Activated CD4-positive, CD25-positive, alpha-beta regulatory T cell treated with anti-CD3 and anti-CD28 coated beads, Interleukin-2, amount 50 U/mL, for 72 hours (primary cell): ENCODE results near the gene GCA.

Experiments used
- DNase-seq: peaks from one replicate; pipeline ENCODE4 v3.0.0; 2021

The GCA gene

GRCh38 chr2:162328424-162329157 lies 15.3 kb upstream of the GCA start:
- DNase-seq = no peak

GRCh38 chr2:162330881-162331280 lies 13.1 kb upstream of the GCA start:
- no peak for DNase-seq

DNA sequence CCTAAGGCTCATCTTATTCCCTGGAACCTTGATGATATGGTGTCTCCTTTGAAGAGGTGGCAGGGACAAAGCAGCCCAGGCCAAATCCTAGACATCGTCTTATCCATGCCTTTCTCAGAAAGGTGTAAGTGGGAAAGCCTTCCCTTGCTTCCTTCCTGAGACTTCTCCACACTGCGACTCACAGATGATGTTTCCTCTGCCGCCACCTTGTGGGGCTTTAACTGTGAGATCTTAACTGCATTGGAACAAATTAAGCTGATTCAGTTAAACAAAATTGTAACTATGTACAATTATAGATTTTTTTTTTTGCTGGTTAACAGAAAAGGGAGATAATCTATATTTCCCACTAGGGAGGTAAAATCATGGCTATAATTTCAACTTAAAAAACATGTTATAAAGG lies 10.0 kb upstream of the GCA start:
- DNase-seq = no peak

- DNase-seq = no peak
These were observed 6.1 kb upstream of the GCA start for GRCh38 chr2:162337868-162338267.

- no peak for DNase-seq
These were observed 3.1 kb upstream of the GCA start for GRCh38 chr2:162340822-162341221.

DNA sequence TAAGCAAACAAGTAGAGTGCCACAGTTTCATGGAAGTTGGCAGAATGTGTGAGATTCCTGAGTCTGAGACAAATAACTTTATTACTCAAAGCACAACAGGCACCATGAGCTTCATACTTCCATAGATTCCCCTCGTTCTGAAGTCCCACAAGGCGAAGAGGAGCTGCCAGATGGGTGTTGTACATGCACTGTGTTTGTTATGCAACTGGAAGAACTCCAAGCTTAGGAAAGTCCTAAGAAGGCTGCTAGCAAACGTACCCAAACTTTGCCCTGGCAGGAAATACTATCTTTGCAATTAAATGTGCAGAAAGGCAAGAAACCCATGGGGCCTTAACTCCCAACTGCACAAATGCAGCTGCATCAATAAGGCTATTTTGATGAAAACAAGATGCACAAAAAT lies 1.6 kb upstream of the GCA start:
- DNase-seq = no peak

DNA sequence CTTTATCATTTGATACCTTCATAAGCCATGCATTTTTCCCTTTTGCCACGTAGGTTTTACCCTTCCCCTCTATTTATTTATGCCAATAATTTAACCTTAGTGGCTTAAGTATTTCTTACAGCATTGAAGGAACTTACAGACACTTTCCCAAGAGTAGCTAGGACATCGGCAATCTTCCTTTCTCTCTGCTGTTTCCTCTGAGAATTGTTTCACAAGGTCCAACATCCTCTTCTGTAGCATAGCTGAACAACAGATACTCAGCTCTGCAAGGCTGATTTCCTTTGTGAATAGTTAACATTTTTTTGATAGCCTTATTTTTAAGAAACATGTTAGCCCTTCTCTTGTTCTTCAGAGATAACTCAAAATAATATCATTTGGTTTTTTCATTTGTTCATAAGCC lies 1.1 kb upstream of the GCA start:
- no peak for DNase-seq

DNA sequence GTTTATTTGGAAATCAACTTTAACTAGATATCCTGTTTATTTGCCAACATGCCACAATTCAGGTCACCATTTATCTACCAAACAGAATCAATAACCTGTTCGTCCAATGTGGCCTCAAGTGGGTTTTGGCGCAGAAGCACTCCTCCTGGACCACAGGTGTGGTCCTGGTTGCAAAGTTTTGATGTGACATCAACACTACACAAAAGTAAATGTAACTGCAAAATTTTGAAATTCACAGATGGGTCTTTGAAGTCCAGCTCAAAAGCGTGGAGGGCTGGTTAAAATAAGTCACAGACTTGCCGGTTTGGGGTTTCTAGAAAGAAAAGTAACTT lies 474 bp upstream of the GCA start:
- no peak for DNase-seq

DNA sequence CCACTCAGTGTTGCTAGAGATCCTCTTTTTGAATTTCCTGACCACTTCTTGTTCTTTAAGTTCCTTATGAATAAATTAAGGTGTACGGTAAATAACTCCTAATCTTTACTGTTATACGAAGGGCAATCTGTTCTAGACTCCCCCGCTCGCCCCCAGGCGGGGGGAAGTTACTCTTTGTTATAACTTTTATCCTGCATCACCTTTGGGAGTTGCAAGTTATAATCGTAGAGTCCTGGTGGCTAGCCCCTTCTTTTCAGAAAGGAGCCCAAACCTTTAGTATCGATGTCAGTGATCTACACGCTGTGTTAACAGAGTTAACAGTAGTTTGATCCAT lies 652 bp downstream of the GCA start:
- no peak for DNase-seq

GRCh38 chr2:162365392-162365791 lies 21.5 kb downstream of the GCA start:
- DNase-seq = no peak

DNA sequence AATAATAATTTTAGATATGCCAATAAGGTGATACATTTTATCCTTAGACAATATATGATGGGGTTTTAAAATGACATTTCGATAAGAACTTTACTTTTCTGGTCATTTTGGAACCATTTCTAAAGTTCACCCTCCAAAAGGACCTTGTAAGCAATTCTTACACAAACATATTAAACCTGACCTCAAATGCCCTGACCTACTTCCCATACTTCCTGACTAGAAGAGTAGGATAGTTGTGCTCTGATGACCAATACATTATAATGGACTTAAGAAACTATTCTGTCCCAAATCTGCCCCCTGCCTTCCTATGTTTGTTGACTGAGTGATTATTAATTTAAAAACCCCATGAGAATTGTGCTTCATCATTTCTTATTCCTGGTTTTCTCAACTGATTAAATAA lies 24.6 kb downstream of the GCA start:
- no peak for DNase-seq

GRCh38 chr2:162369551-162369950 lies 25.6 kb downstream of the GCA start:
- DNase-seq = no peak

DNA sequence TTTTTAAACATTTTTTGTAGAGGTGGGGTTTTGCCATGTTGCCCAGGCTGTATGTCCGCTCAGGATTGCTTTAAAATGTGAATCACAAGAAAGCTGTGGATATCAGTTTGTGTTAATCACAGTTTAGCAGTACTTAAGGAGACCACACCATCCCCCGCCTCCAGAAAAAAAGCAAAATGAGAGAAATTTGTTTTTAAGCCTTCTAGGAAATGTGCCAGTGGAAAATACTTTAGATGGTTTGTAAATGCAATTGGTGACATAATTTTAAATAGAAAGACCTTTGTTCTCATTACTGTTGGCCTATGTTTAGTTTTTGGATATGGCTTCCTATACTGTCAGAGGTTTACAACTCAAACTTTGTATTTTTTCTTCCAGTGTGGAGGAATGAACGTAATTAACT lies 27.0 kb downstream of the GCA start:
- DNase-seq = no peak

DNA sequence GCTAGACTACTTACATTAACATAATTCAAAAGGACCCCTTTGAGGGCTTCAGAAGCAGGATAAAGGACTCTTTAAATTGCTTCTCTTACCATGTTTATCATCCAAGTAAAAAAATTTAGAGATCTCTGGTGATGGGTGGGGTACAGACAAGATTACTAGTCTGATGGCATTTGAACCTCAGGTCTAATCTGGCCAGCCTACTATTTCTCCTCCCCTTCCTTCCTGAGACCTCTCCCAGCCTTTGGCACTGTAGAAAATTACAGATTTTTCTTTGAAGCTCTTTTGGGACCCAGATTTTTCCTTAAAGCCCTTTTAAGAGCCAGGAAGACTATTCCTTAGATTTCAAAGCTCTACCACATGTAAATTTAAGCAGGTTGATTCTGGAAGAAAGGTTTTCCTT lies 28.9 kb downstream of the GCA start:
- no peak for DNase-seq

- no peak for DNase-seq
These were observed 36.0 kb downstream of the GCA start for GRCh38 chr2:162379719-162380580.

DNA sequence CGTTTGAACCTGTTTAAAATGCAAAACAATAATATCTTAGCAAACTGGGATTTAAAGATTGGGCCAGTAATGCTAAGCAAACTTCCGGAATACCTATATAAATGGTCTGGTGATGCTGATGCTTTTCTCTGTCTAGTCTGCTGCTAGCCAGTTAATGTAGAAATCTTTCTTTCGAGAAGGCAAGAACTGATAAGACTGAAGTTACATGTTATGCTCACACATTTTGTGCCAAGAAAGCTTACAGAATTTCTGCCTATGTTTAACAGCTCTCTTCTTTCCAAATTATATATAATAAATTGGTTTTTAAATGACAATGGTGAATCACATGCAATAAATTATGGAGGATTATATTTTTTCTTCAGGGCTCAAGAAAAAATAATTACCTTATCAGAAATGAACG lies 37.9 kb downstream of the GCA start:
- DNase-seq = no peak

GRCh38 chr2:162382278-162382677 lies 38.3 kb downstream of the GCA start:
- DNase-seq = no peak

DNA sequence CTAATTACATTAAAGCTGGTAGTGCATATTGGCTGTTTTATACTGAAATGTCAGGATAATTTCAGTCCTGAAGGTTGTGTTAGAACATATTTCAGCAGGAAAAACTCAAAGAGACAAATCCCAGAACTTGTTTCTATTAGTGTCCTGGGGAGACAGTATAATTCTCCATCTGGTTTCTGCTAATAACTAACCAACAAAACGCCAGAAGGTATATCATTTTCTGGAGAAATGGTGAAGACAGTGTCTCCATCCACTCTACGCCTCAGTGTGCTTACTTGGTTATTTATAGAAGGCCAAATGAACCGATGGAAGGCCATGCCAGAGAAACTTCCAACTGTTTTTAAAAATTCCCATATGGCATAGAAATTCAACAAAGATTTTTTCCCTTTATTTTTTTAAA lies 41.6 kb downstream of the GCA start:
- no peak for DNase-seq

DNA sequence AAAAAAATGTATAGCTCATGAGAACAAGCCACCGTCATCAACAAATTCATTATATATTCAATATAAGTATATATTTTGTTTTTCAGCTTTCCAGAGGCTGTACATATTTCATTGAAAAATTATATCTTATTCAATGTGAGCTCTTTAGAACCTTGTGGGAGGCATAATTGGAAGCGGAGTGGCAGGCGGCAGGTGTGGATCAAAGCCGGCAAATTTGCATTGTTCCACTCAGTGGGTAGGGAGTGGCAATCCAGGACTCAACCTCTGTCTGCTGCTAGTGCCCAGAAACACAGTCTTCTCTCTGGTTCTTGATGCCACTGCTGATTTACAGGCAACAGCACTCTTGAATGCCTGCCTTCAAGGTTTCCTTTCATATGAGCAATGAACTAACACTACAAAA lies 46.9 kb downstream of the GCA start:
- no peak for DNase-seq

GRCh38 chr2:162400336-162400735 lies 56.4 kb downstream of the GCA start:
- no peak for DNase-seq

GRCh38 chr2:162401871-162402270 lies 57.9 kb downstream of the GCA start:
- DNase-seq = no peak

DNA sequence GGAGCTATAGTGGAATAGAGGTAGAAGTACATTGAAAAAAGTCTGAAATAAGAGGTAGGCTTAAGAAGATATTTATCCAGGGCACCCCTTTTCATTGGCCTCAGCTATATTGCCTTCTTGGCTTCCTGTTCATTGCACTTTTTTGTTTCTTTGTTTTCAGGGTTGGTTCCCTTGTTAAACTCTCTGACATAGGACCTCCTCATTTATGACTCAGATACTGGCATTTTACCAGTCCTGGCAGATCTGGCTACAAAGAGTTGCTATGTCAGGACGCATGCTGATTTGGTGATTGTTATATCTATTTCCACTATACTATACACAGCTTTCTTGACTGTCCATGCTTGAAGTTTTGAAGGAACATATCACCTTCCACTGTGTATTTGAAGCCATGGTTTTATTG lies 60.0 kb downstream of the GCA start:
- no peak for DNase-seq
